ENCODE measurements around the gene NTN4. TPM values are rescaled to one million over a fixed set of nuclear protein-coding genes. Genes with fewer than 3 reads are reported as not detected.

The NTN4 gene
- total RNA-seq, 1 donor, result 135 TPM

- H3K4me3 ChIP-seq (ENCODE audit: low read depth, low read length), result no peak overlapping the region
- DNase-seq (ENCODE audit: low read depth), result no peak
- TF ChIP-seq CTCF (IDR thresholded peaks at IDR 0.05; ENCODE audit: insufficient read depth, low read depth, low read length), result no peak
These were observed 150.0 kb downstream of the NTN4 start for GRCh38 chr12:95640516-95640915.

- TF ChIP-seq CTCF (IDR thresholded peaks at IDR 0.05; ENCODE audit: insufficient read depth, low read depth, low read length), result no peak
These were observed 153.0 kb downstream of the NTN4 start for GRCh38 chr12:95637471-95638155.

GRCh38 chr12:95637010-95637409 is 153.6 kb downstream of the NTN4 start:
- H3K4me3 ChIP-seq (ENCODE audit: low read depth, low read length), result no peak overlapping the region
- TF ChIP-seq CTCF (IDR thresholded peaks at IDR 0.05; ENCODE audit: insufficient read depth, low read depth, low read length), result no peak
- DNase-seq (ENCODE audit: low read depth), result no peak

More at GRCh38 chr12:95637471-95638155, 153.0 kb downstream of the NTN4 start:
- no peak overlapping the region for H3K4me3 ChIP-seq (ENCODE audit: low read depth, low read length)
- DNase-seq (ENCODE audit: low read depth), result peak; percentile 80

- no peak for TF ChIP-seq CTCF (IDR thresholded peaks at IDR 0.05; ENCODE audit: insufficient read depth, low read depth, low read length)
- DNase-seq (ENCODE audit: low read depth), result peak; percentile 49
These were observed 155.6 kb downstream of the NTN4 start for GRCh38 chr12:95634622-95635621.

GRCh38 chr12:95633732-95634465 is 156.7 kb downstream of the NTN4 start:
- no peak overlapping the region for H3K4me3 ChIP-seq (ENCODE audit: low read depth, low read length)
- DNase-seq (ENCODE audit: low read depth), result peak; percentile 65
- no peak for TF ChIP-seq CTCF (IDR thresholded peaks at IDR 0.05; ENCODE audit: insufficient read depth, low read depth, low read length)

More at GRCh38 chr12:95634622-95635621, 155.6 kb downstream of the NTN4 start:
- H3K4me3 ChIP-seq (ENCODE audit: low read depth, low read length), result no peak overlapping the region

- no peak overlapping the region for H3K4me3 ChIP-seq (ENCODE audit: low read depth, low read length)
- no peak for TF ChIP-seq CTCF (IDR thresholded peaks at IDR 0.05; ENCODE audit: insufficient read depth, low read depth, low read length)
- peak; percentile 68 for DNase-seq (ENCODE audit: low read depth)
These were observed 157.4 kb downstream of the NTN4 start for GRCh38 chr12:95633049-95633731.

Measured in fibroblast of villous mesenchyme (primary cell).